K562 (cell line): Measurements from ENCODE around the gene ZNF805. TPM values are rescaled to one million over a fixed set of nuclear protein-coding genes. Genes with fewer than 3 reads are reported as not detected.
A peak's percentile ranks its signal among the peaks of the same experiment; 100 is the strongest.

Experiments used
- CTCFL ChIP-seq: IDR thresholded peaks from 2 replicates; pipeline ENCODE4 v1.6.1; 2011; ENCODE audit warnings: borderline replicate concordance, low read depth, mild to moderate bottlenecking, moderate library complexity, low read length; ENCODE audit not compliant: insufficient read depth, poor library complexity, severe bottlenecking
- HDAC8 ChIP-seq: fragments of 450-650 bp; IDR thresholded peaks from 2 replicates; pipeline ENCODE4 v1.6.1; 2016; ENCODE audit warnings: mild to moderate bottlenecking, missing genetic modification characterization, moderate library complexity, missing compliant biosample characterization
- MYC ChIP-seq, 2 experiments: fragments of 250-450 bp in 1 of 2; sonication (Bioruptor Pico) in 1 of 2; IDR thresholded peaks; 2 replicates each; pipeline versions ENCODE4 v1.5.1 to v1.6.1; 2012 to 2021; ENCODE audit warnings: low read depth in 2 of 2, borderline replicate concordance in 1 of 2, improper control_type of control experiment in 1 of 2, low read length in 1 of 2, mild to moderate bottlenecking in 1 of 2, moderate library complexity in 1 of 2
- SP2 ChIP-seq: IDR thresholded peaks from 2 replicates; pipeline ENCODE4 v1.6.1; 2011; ENCODE audit warnings: mild to moderate bottlenecking, low read depth, low read length, moderate library complexity; ENCODE audit not compliant: poor library complexity, severe bottlenecking; ENCODE audit errors: extremely low read depth
- THAP7 ChIP-seq: fragments of 250-450 bp; sonication (Bioruptor Pico); IDR thresholded peaks from 2 replicates; pipeline ENCODE4 v1.5.0; 2021
- ZBTB40 ChIP-seq, 2 experiments: fragments of 450-650 bp in 1 of 2; sonication (generic) in 1 of 2; formaldehyde crosslinking in 1 of 2; IDR thresholded peaks; 2 replicates each; pipeline versions ENCODE4 v1.7.1 to v1.9.0; 2016 to 2022; ENCODE audit warnings: inconsistent platforms in 1 of 2, mild to moderate bottlenecking in 1 of 2, missing genetic modification reagents in 1 of 2
- polyA plus RNA-seq, 8 experiments: library from polyadenylated mRNA; depleted of rRNA in 4 of 8; stranded (reverse) in 5 of 8; unstranded in 3 of 8; fragments of >200 nt; fragmentation: Nextera tagmentation in 2 of 8; fragmentation: Illumina TruSeq in 1 of 8; extraction: Ambion mirVana in 2 of 8; extraction: Trizol in 1 of 8; gene quantifications; 2 replicates each; pipeline versions ENCODE4 v1.2.1 to v1.2.3, GENCODE V29; 2011 to 2014; ENCODE audit warnings: inconsistent platforms in 1 of 8, missing spikeins in 1 of 8
- total RNA-seq, 7 experiments: library from RNA; depleted of rRNA in 6 of 7; stranded (reverse); fragments of >200 nt in 6 of 7; fragmentation: Illumina TruSeq in 2 of 7; extraction: Trizol in 2 of 7; gene quantifications; 2 replicates each; pipeline versions ENCODE4 v1.2.1 to v1.2.3, GENCODE V29; 2011 to 2021; ENCODE audit warnings: low replicate concordance in 1 of 7

ZNF805 gene
- total and polyA plus RNA-seq, 9 of the 15 experiments (the other 6 are each of a cell fraction or from before 2014, with no cell fraction given): 0.32 to 6.7 (median 3.9) TPM

GRCh38 chr19:57191141-57192076, 49.0 kb upstream of the ZNF805 start, which contains the start of gene ZNF264 (continued):
- TF ChIP-seq HDAC8 (tag): no peak
- peak; percentile 22 for TF ChIP-seq SP2
- no peak for TF ChIP-seq THAP7 (CRISPR knock-in tag)
- TF ChIP-seq ZBTB40 (IDR thresholded peaks at IDR 0.05): peak; percentile 80
- no peak for TF ChIP-seq ZBTB40 (CRISPR knock-in tag; IDR thresholded peaks at IDR 0.05)
- TF ChIP-seq CTCFL: no peak
- TF ChIP-seq MYC (IDR thresholded peaks at IDR 0.05; ENCODE audit: low read depth, low read length): no peak
- TF ChIP-seq MYC (CRISPR knock-in tag; IDR thresholded peaks at IDR 0.05; ENCODE audit: borderline replicate concordance, low read depth): no peak
